B cell (primary cell): Measurements from ENCODE around the gene CHCHD3. TPM values are rescaled to one million over a fixed set of nuclear protein-coding genes. Genes with fewer than 3 reads are reported as not detected.
A peak's percentile ranks its signal among the peaks of the same experiment; 100 is the strongest.

Experiments used
- ATAC-seq: fragments of 200-7000 bp; cut with Tn5 transposase; one replicate; pipeline ENCODE4 v1.10.0; 2021; ENCODE audit warnings: low read depth, mild to moderate bottlenecking, moderate number of reproducible peaks, moderate library complexity
- CTCF ChIA-PET: fragments of 350-600 bp; sonication (Branson Sonifier 250); formaldehyde crosslinking; loops from one replicate; lab custom pipeline; 2021; ENCODE audit warnings: antibody characterized with exemption, inconsistent platforms; lab: Charles Lee
- POLR2A ChIA-PET: fragments of 350-600 bp; sonication (Branson Sonifier 250); formaldehyde crosslinking; loops from one replicate; lab custom pipeline; 2021; ENCODE audit warnings: antibody characterized with exemption; lab: Charles Lee
- DNase-seq: peaks from one replicate; pipeline ENCODE4 v3.0.0; 2013
- H2AFZ ChIP-seq: 2 replicates; pipeline ENCODE4 v1.6.1; 2012; ENCODE audit warnings: mild to moderate bottlenecking, low read depth, low read length; ENCODE audit not compliant: insufficient read depth, poor library complexity, severe bottlenecking
- H3K27ac ChIP-seq, 2 donors: 1 replicate in 1 of 2; 2 replicates in 1 of 2; pipeline ENCODE4 v1.5.1; 2012 to 2013; ENCODE audit warnings: low read length in 2 of 2, mild to moderate bottlenecking in 2 of 2, moderate library complexity in 1 of 2
- H3K27me3 ChIP-seq, 4 experiments: fragments of 200-600 bp in 1 of 4; sonication (generic) in 1 of 4; replicated peaks in 1 of 4; 1 replicate in 2 of 4; 2 replicates in 2 of 4; pipeline versions ENCODE4 v1.6.1 to v1.7.0; 2013 to 2016; ENCODE audit warnings: low read length in 3 of 4, mild to moderate bottlenecking in 2 of 4, mixed read lengths in 1 of 4, moderate library complexity in 1 of 4; ENCODE audit not compliant: insufficient read depth in 4 of 4, control insufficient read depth in 3 of 4; ENCODE audit errors: control extremely low read depth in 1 of 4
- H3K36me3 ChIP-seq, 2 experiments: replicated peaks in 1 of 2; 1 replicate in 1 of 2; 2 replicates in 1 of 2; pipeline versions ENCODE4 v1.6.1 to v1.7.1; 2013; ENCODE audit warnings: low read length in 1 of 2; ENCODE audit not compliant: insufficient read depth in 2 of 2, control insufficient read depth in 1 of 2; ENCODE audit errors: control extremely low read depth in 1 of 2, extremely low read depth in 1 of 2
- H3K4me1 ChIP-seq, 2 donors: fragments of 200-600 bp in 1 of 2; sonication (generic) in 1 of 2; 1 replicate in 1 of 2; 2 replicates in 1 of 2; pipeline versions ENCODE4 v1.5.1 to v1.6.1; 2013 to 2017; ENCODE audit warnings: low read length in 2 of 2; ENCODE audit not compliant: control insufficient read depth in 2 of 2, insufficient read depth in 2 of 2
- H3K4me2 ChIP-seq: replicated peaks from 2 replicates; pipeline ENCODE3; 2012; ENCODE audit warnings: mild to moderate bottlenecking, low read depth, low read length; ENCODE audit not compliant: poor library complexity, severe bottlenecking
- H3K4me3 ChIP-seq, 5 experiments: fragments of 200-600 bp in 1 of 5; sonication (generic) in 1 of 5; 1 replicate in 3 of 5; 2 replicates in 2 of 5; pipeline versions ENCODE4 v1.5.1 to v1.7.0; 2011 to 2016; ENCODE audit warnings: low read length in 4 of 5, mild to moderate bottlenecking in 4 of 5, low read depth in 2 of 5, control low read depth in 1 of 5, moderate library complexity in 1 of 5; ENCODE audit not compliant: insufficient read depth in 1 of 5; ENCODE audit errors: control extremely low read depth in 1 of 5, extremely low read depth in 1 of 5
- H3K79me2 ChIP-seq: fragments of 200-600 bp; sonication (generic); one replicate; pipeline ENCODE4 v1.6.0; 2016; ENCODE audit warnings: low read length; ENCODE audit not compliant: control insufficient read depth, insufficient read depth
- H3K9ac ChIP-seq: fragments of 200-600 bp; sonication (generic); 2 replicates; pipeline ENCODE4 v1.6.1; 2017; ENCODE audit warnings: mild to moderate bottlenecking, low read length, moderate library complexity
- H3K9me3 ChIP-seq, 3 donors: one replicate each; pipeline versions ENCODE4 v1.6.1 to v1.7.1; 2013; ENCODE audit warnings: low read length in 2 of 3; ENCODE audit not compliant: control insufficient read depth in 2 of 3, insufficient read depth in 1 of 3; ENCODE audit errors: control extremely low read depth in 1 of 3
- H4K20me1 ChIP-seq: 2 replicates; pipeline ENCODE4 v1.6.0; 2012; ENCODE audit warnings: mild to moderate bottlenecking, low read length; ENCODE audit not compliant: insufficient read depth, control insufficient read depth, poor library complexity, severe bottlenecking
- H3K27ac Mint-ChIP-seq: one replicate; pipeline ENCODE4 v1.8.0; 2021; ENCODE audit warnings: mixed read lengths
- H3K27me3 Mint-ChIP-seq: one replicate; pipeline ENCODE4 v1.8.0; 2021; ENCODE audit warnings: mixed read lengths
- H3K4me1 Mint-ChIP-seq: one replicate; pipeline ENCODE4 v1.8.0; 2021; ENCODE audit warnings: mixed read lengths
- H3K4me3 Mint-ChIP-seq: one replicate; pipeline ENCODE4 v1.8.0; 2021; ENCODE audit warnings: mixed read lengths
- H3K9me3 Mint-ChIP-seq: one replicate; pipeline ENCODE4 v1.8.0; 2022; ENCODE audit warnings: mixed read lengths; ENCODE audit not compliant: insufficient read depth
- EZH2 ChIP-seq: IDR thresholded peaks from 2 replicates; pipeline ENCODE4 v1.6.1; 2012; ENCODE audit warnings: borderline replicate concordance, low read depth, mild to moderate bottlenecking, moderate library complexity, low read length; ENCODE audit not compliant: insufficient read depth, poor library complexity, severe bottlenecking
- WGBS: methylation state at CpG from one replicate; pipeline ENCODE4 v1.1.5; 2013; ENCODE audit warnings: missing lambda C conversion rate; ENCODE audit not compliant: insufficient coverage; 5-methylcytosine and 5-hydroxymethylcytosine counted together
- intact Hi-C: fragments of 100-400 bp; cut with micrococcal nuclease; formaldehyde crosslinking; loops from one replicate; pipeline ENCODE4 v1.10.0; 2022
- polyA plus RNA-seq: library from polyadenylated mRNA; depleted of rRNA; stranded (reverse); fragments of >200 nt; gene quantifications from 2 replicates; pipeline ENCODE4 v1.2.3, GENCODE V29; 2012
- total RNA-seq, 2 donors: library from RNA; stranded (reverse); fragments of 120-200 nt in 1 of 2; gene quantifications; 1 replicate in 1 of 2; 2 replicates in 1 of 2; pipeline versions ENCODE4 v1.2.3 to v1.2.4, GENCODE V29; 2013 to 2022
- TF ChIP-seq, protein P1 (sequence below): fragments of 200-600 bp; IDR thresholded peaks from one replicate; pipeline ENCODE4 v1.8.0; 2022; ENCODE audit warnings: antibody characterized with exemption, mild to moderate bottlenecking

CHCHD3 gene
- total and polyA plus RNA-seq, 2 donors (not counting 1 experiment from before 2014, with no cell fraction given): 20.1 to 38.4 TPM

DNA sequence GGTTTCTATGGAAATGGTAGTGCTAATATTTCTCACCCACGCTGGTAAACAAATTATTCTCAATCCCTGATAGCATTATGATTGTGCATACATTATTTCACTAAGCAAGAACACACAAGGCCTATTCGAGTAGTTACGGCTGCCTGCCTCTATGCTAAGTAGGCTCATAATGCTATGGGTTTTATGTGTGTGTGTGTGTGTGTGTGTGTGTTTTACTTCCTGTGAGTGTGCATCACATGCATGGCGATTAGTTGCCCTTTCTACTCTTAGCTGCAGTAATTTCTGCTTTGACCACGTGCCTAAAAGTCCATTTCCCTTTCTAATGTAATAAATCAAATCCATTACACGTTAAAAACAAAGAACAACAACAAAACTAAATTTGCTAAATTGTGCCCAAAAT is 117.0 kb downstream of the CHCHD3 start:
- Histone ChIP-seq H2AFZ (no peak overlapping the region), H3K9me3 (no peaks in the 10 kb centered on the region), H3K4me2 (no peak overlapping the region), H3K79me2 (no peaks in the 10 kb centered on the region), H3K4me1 (peaks cover 0 to 4% of the 10 kb centered on the region in 2 donors), H3K9ac (no peak overlapping the region), H3K36me3 (no peaks in the 10 kb centered on the region), H4K20me1 (no peaks in the 10 kb centered on the region), H3K27ac (no peak overlapping the region), H3K4me3 (no peak overlapping the region), H3K27me3 (no peaks in the 10 kb centered on the region)
- Mint-ChIP-seq H3K4me3 (no peak overlapping the region), H3K9me3 (no peaks in the 10 kb centered on the region), H3K27me3 (no peaks in the 10 kb centered on the region), H3K27ac (no peak overlapping the region), H3K4me1 (peaks cover 10% of the 10 kb centered on the region)
- DNase-seq (peak; percentile 17), ATAC-seq (no peak)
- TF ChIP-seq EZH2: no peak
- TF ChIP-seq, protein P1, sequence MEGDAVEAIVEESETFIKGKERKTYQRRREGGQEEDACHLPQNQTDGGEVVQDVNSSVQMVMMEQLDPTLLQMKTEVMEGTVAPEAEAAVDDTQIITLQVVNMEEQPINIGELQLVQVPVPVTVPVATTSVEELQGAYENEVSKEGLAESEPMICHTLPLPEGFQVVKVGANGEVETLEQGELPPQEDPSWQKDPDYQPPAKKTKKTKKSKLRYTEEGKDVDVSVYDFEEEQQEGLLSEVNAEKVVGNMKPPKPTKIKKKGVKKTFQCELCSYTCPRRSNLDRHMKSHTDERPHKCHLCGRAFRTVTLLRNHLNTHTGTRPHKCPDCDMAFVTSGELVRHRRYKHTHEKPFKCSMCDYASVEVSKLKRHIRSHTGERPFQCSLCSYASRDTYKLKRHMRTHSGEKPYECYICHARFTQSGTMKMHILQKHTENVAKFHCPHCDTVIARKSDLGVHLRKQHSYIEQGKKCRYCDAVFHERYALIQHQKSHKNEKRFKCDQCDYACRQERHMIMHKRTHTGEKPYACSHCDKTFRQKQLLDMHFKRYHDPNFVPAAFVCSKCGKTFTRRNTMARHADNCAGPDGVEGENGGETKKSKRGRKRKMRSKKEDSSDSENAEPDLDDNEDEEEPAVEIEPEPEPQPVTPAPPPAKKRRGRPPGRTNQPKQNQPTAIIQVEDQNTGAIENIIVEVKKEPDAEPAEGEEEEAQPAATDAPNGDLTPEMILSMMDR: no peak
- WGBS: 0% methylated on average over 1 of the region's 6 CpGs
- ChIA-PET POLR2A (no interaction called here), CTCF (no interaction called here)
- intact Hi-C loops: no loop called here

DNA sequence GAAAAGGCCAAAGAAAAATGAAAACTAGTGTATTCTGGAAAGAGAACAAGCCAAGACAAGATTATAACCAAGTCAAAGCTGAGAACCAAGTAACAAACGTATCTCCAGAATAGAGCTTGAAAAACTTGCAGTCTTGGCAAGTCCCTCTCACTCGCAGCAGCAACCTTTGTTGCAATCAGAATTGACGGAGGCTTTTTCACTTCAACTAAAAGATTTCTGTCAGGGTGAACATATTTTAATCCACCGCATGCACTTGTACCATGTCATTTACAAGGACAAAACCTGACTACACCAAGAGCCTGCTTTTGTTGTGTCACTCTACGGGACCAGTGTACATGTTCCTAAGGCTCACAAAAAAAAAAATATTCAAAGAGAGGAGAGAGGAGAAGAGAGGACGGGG is 122.0 kb downstream of the CHCHD3 start:
- DNase-seq: no peak
- H3K27ac Mint-ChIP-seq: no peak overlapping the region
- intact Hi-C loops: no loop called here

More for the DNA sequence above, 122.0 kb downstream of the CHCHD3 start:
- H3K36me3 ChIP-seq: peaks cover 0 to 3% of the 10 kb centered on the region in 2 experiments
- H3K4me3 ChIP-seq: no peak overlapping the region
- 100% methylated on average over 4 of the region's 6 CpGs for WGBS
- no peaks in the 10 kb centered on the region for H3K9me3 Mint-ChIP-seq
- no peaks in the 10 kb centered on the region for H3K27me3 ChIP-seq
- H3K79me2 ChIP-seq: no peaks in the 10 kb centered on the region
- peaks cover 0 to 2% of the 10 kb centered on the region in 2 donors for H3K4me1 ChIP-seq
- peaks cover 2% of the 10 kb centered on the region for H3K4me1 Mint-ChIP-seq
- H3K27ac ChIP-seq: no peak overlapping the region
- no peak for ATAC-seq
- no peaks in the 10 kb centered on the region for H3K27me3 Mint-ChIP-seq
- ChIA-PET CTCF (no interaction called here), POLR2A (no interaction called here)
- no peak overlapping the region for H3K9ac ChIP-seq
- no peaks in the 10 kb centered on the region for H4K20me1 ChIP-seq
- no peak overlapping the region for H2AFZ ChIP-seq
- TF ChIP-seq, protein P1: no peak
- TF ChIP-seq EZH2: no peak
- no peaks in the 10 kb centered on the region for H3K9me3 ChIP-seq
- no peak overlapping the region for H3K4me2 ChIP-seq
- H3K4me3 Mint-ChIP-seq: no peak overlapping the region
